Activated T-helper 2 cell treated with anti-CD3 and anti-CD28 coated beads, Interferon-gamma antibody, Interleukin-2, Interleukin-4, amounts not matched to agents 10 μg/mL and 5 μg/mL and 100 μg/mL, durations not matched to agents 14 hours and 24 hours and 36 hours (primary cell): Measurements from ENCODE around the gene DLG2. TPM values are rescaled to one million over a fixed set of nuclear protein-coding genes. Genes with fewer than 3 reads are reported as not detected.

Experiments used
- DNase-seq: peaks from one replicate; pipeline ENCODE4 v3.0.0; 2021; ENCODE audit warnings: low spot score
- H3K27ac Mint-ChIP-seq: one replicate; pipeline ENCODE4 v1.8.0; 2021; ENCODE audit warnings: mixed read lengths
- H3K27me3 Mint-ChIP-seq: one replicate; pipeline ENCODE4 v1.8.0; 2021; ENCODE audit warnings: low read depth, mixed read lengths
- H3K36me3 Mint-ChIP-seq: one replicate; pipeline ENCODE4 v1.8.0; 2021; ENCODE audit warnings: low read depth, mixed read lengths
- H3K4me1 Mint-ChIP-seq: one replicate; pipeline ENCODE4 v1.8.0; 2021; ENCODE audit warnings: low read depth, mixed read lengths
- H3K4me3 Mint-ChIP-seq: one replicate; pipeline ENCODE4 v1.8.0; 2021; ENCODE audit warnings: low read depth, mild to moderate bottlenecking, moderate library complexity, mixed read lengths
- H3K9me3 Mint-ChIP-seq: one replicate; pipeline ENCODE4 v1.8.0; 2021; ENCODE audit warnings: mixed read lengths
- intact Hi-C: fragments of 100-400 bp; cut with micrococcal nuclease; formaldehyde crosslinking; loops from one replicate; pipeline ENCODE4 v1.15.1; 2023
- total RNA-seq: library from RNA; stranded (reverse); gene quantifications from 2 replicates; pipeline ENCODE4 v1.2.3, GENCODE V29; 2022

The DLG2 gene
- total RNA-seq, 1 donor from 2014 or later, result 1.8 TPM

DNA sequence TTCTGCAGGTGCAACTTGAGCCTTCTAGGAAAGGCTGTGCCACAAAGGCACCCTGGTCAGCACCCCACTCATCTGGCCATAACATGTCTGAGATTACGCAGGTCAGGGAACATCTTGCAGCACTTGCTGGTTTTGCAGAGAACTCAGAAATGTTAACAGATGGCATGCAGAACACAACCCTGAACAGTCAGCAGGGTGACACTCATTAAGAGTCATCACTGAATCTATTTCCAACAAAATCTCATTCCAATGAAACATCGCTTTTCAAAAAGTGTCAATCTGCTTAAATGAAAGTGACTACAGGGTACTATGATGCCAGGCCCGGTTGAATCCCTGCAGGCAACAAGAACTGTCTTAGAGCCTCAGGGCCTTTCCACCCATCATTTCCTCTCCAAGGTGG, 1971.2 kb downstream of the DLG2 start:
- no peaks in the 10 kb centered on the region for H3K36me3 Mint-ChIP-seq
- H3K27me3 Mint-ChIP-seq, result no peaks in the 10 kb centered on the region
- H3K4me3 Mint-ChIP-seq, result no peak overlapping the region
- no peaks in the 10 kb centered on the region for H3K9me3 Mint-ChIP-seq
- no peaks in the 10 kb centered on the region for H3K4me1 Mint-ChIP-seq
- intact Hi-C loops, result no loop called here
- DNase-seq, result no peak
- no peak overlapping the region for H3K27ac Mint-ChIP-seq

DNA sequence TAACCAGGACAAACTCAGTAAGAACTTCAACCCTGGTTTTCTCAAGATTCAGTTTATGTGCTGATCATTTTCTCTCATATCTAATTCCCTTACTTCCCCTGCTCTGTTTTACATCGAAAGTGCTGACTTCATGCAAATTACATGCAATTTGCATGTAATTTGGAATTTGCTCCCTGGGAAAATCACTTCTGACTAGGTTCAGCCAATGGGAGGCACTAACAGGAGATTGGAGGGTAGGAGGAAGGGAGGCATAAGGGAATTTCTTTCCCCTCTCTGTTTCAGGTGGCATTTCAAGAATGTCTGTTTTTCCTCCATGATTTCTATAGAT, 1977.7 kb downstream of the DLG2 start:
- no peak overlapping the region for H3K27ac Mint-ChIP-seq
- DNase-seq, result no peak
- intact Hi-C loops, result no loop called here
- no peaks in the 10 kb centered on the region for H3K36me3 Mint-ChIP-seq
- no peaks in the 10 kb centered on the region for H3K9me3 Mint-ChIP-seq
- H3K4me1 Mint-ChIP-seq, result no peaks in the 10 kb centered on the region
- no peak overlapping the region for H3K4me3 Mint-ChIP-seq
- peaks cover 1% of the 10 kb centered on the region for H3K27me3 Mint-ChIP-seq

DNA sequence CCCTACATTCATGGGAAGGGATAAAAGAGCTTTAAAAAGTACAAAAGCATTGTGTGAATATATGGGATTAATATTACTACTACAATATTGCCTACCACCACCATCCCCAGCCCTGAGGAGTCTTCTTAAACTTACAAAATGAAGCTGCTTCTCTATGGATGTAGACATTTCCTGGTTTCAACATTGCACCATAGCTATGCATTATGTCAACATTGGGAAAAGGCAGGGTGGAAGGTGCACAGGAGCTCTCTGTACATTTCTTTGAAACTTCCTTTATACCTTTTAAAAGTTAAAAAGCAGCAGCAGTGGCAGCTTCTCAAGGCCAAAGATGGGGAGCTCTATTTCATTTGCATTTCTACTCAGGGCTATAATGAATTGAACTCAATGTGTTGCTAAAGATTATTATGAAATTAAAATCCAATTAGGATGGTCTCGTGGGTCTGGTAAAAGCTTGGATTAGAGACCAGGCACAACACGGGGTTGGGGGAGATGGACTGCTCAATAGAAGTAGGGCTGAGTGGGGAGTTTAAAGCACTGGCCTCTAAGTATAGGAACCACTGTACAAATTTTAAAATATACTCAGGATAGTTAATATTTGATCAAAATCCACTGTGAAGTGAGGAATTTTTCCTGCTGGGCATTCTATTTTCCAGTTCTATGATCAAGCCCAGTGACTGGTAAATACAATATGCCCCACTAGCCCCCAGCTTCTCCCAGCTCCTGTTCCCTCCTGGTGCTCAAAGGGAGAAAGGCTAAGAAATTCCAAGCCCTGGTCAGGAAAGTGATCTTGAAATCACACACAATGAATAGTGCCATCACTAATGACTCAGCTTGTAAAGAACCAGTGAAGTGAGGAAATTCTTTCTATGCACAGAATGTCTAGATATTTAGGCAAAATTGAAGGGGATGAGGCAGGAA, 1978.3 kb downstream of the DLG2 start:
- H3K27me3 Mint-ChIP-seq, result peaks cover 1% of the 10 kb centered on the region
- intact Hi-C loops, result no loop called here
- no peak overlapping the region for H3K4me3 Mint-ChIP-seq
- no peaks in the 10 kb centered on the region for H3K36me3 Mint-ChIP-seq
- H3K4me1 Mint-ChIP-seq, result no peaks in the 10 kb centered on the region
- no peak overlapping the region for H3K27ac Mint-ChIP-seq
- DNase-seq, result no peak
- no peaks in the 10 kb centered on the region for H3K9me3 Mint-ChIP-seq

DNA sequence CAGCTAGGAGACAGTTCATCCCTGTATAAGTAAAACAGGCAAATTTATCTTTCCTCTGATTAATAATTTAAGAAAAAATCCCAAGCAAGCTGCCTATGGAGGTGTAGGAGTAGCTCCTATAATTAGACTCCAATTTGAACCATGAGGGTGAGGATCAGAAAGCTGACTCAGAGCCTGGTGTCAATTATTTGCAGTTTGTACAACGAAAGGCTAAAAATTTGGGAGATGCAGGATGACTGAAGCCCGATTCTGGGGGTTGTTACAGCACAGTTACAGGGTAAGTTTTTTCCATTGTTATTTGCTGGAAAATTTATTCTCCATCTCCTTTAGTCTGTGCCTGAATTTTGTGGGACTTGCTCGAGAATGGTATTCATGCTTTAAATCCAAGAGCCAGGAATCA, 1981.6 kb downstream of the DLG2 start:
- Mint-ChIP-seq H3K4me1 (no peaks in the 10 kb centered on the region), H3K4me3 (no peak overlapping the region), H3K27me3 (peaks cover 3% of the 10 kb centered on the region), H3K9me3 (no peaks in the 10 kb centered on the region), H3K27ac (no peak overlapping the region), H3K36me3 (no peaks in the 10 kb centered on the region)
- intact Hi-C loops, result no loop called here
- DNase-seq, result no peak

DNA sequence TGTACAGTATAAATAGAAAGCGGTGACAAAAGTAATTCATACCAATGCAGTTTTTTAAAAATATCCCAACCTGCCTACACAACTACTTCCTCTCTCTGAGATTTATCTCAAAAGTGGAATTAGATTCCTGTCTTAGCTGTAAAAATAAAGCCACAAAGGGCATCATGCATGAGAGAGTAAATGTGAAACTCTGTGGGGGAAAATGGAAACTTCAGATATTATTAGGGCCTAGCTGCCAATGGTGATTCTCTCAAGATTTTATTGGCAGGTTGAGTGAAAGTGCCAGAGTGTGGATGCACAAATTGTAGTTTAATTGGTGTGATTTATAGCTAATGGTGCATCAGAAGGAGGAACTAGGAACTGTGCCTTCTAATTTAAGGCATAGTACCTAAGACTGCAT, 1984.0 kb downstream of the DLG2 start:
- Mint-ChIP-seq H3K27me3 (peaks cover 3% of the 10 kb centered on the region), H3K36me3 (no peaks in the 10 kb centered on the region), H3K9me3 (no peaks in the 10 kb centered on the region), H3K4me3 (no peak overlapping the region), H3K4me1 (no peaks in the 10 kb centered on the region), H3K27ac (no peak overlapping the region)
- no peak for DNase-seq
- intact Hi-C loops, result no loop called here

DNA sequence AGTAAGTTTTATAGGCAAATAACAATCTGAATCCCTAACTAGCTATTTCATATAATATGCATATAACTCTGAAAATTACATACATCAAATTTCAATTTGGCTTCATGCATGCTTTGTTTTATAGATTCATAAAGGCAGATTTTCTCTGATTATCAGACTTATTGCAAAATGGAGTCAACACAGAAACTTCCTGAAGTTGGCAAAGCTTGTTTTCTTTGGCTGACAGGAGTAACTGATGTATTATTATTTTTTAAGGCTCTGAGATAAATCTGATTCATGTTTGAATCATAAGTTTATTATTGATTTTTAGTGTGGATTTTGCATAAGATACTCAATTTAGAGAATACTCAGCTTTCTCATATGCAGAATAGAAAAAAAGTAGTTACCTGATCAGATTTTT, 1984.6 kb downstream of the DLG2 start:
- Mint-ChIP-seq H3K4me3 (no peak overlapping the region), H3K27ac (no peak overlapping the region), H3K9me3 (no peaks in the 10 kb centered on the region), H3K36me3 (no peaks in the 10 kb centered on the region), H3K27me3 (peaks cover 3% of the 10 kb centered on the region), H3K4me1 (no peaks in the 10 kb centered on the region)
- DNase-seq, result no peak
- intact Hi-C loops, result no loop called here

DNA sequence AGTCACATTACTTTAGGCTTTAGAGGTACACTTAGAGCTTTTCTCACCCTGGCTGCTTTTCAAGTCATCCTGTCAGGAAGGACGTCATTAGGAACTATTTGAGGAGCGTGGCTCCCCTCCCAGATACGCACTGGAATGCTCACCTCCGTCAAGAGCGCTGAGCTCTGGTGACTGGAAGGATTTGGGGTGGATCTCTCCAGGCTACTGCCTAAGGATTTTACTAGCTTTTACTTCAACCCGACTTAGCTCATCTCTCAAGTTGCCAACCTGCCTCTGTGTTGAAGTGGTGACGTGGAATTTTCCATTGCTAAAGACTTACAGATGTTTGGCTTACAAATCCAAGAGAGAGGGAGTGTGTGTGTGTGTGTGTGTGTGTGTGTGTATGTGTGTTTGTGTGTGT, 1985.6 kb downstream of the DLG2 start:
- intact Hi-C loops, result no loop called here
- Mint-ChIP-seq H3K27ac (no peak overlapping the region), H3K4me3 (no peak overlapping the region), H3K4me1 (no peaks in the 10 kb centered on the region), H3K9me3 (no peaks in the 10 kb centered on the region), H3K36me3 (no peaks in the 10 kb centered on the region), H3K27me3 (peaks cover 3% of the 10 kb centered on the region)
- no peak for DNase-seq

DNA sequence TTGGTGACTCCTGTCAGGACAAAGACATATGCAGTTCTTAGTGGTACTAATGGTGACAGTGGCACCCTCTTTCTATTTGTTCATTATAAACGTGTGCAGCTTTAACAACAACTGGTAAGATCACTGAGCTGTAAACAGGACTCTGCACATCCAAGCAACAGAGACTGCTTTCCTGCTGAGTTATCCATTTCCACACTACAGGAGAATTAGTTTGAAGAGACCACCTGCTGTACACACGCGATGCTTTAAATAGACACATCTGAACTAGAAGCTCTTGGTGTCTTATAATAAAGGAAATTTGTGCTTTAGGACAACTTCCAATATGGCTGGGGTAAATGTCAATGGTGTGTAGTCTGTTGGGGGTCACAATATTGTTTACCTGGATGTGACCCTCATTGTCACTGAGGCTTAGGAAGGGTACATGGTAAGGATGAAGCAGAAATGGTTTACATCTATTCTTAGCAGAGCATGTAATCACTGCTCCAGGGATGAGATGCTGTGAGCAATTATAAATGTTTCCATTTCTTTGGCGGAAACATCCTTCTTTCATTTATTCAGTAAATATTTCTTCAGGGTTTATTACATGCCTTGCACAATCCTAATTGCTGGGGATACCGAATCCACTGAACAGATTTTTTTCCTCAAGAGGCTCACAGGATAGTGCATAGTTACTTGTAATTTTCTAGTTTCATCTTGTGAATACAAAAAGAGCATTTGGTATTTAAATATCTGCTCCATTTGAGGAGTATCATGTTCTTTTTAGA, 1987.0 kb downstream of the DLG2 start:
- no peak overlapping the region for H3K27ac Mint-ChIP-seq
- DNase-seq, result no peak
- H3K4me3 Mint-ChIP-seq, result no peak overlapping the region
- no peaks in the 10 kb centered on the region for H3K9me3 Mint-ChIP-seq
- intact Hi-C loops, result no loop called here
- H3K27me3 Mint-ChIP-seq, result peaks cover 3% of the 10 kb centered on the region
- H3K36me3 Mint-ChIP-seq, result no peaks in the 10 kb centered on the region
- no peaks in the 10 kb centered on the region for H3K4me1 Mint-ChIP-seq

DNA sequence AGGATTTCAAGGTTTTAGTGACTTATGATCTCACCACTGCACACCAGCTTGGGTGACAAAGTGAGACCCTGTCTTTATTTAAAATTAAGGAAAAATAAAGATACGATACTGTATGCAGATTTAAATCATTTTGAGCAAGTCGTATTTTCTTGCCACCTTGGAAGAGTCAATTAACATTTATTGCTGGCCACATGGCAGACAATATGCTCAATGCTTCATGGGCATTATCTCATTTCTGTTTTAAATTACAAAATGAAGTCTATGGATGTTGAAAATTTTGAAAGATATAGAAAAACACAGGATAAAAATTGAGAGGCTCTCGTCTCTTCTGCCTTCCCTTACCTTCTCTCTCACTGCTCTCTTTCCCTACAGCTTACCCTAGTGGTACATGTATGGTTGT, 1992.0 kb downstream of the DLG2 start:
- no peak for DNase-seq
- intact Hi-C loops, result no loop called here
- H3K36me3 Mint-ChIP-seq, result no peaks in the 10 kb centered on the region
- H3K4me3 Mint-ChIP-seq, result no peak overlapping the region
- H3K27ac Mint-ChIP-seq, result no peak overlapping the region
- H3K4me1 Mint-ChIP-seq, result no peaks in the 10 kb centered on the region
- H3K27me3 Mint-ChIP-seq, result peaks cover 1% of the 10 kb centered on the region
- no peaks in the 10 kb centered on the region for H3K9me3 Mint-ChIP-seq

DNA sequence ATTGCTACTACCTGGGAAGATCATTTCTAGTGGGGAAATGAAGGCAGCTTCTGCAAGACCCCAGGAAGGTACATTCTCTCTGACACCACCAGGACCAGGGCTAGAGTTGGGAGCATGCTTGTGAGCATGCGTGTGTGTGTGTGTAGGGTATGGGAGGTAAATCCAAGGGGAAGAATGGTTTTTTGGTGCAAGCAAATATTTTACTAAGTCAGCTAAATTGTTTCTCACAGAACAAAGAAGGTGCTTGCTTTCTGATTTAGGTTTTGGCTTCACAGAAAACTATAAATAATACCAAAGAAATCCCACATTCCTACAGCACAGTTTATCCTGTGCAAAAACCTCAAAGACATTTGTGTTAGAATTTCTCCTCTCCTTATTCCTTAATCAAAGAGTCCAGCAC, 1996.9 kb downstream of the DLG2 start:
- peaks cover 1% of the 10 kb centered on the region for H3K27me3 Mint-ChIP-seq
- H3K4me1 Mint-ChIP-seq, result no peaks in the 10 kb centered on the region
- DNase-seq, result no peak
- H3K27ac Mint-ChIP-seq, result no peak overlapping the region
- H3K9me3 Mint-ChIP-seq, result no peaks in the 10 kb centered on the region
- no peaks in the 10 kb centered on the region for H3K36me3 Mint-ChIP-seq
- intact Hi-C loops, result no loop called here
- H3K4me3 Mint-ChIP-seq, result no peak overlapping the region

DNA sequence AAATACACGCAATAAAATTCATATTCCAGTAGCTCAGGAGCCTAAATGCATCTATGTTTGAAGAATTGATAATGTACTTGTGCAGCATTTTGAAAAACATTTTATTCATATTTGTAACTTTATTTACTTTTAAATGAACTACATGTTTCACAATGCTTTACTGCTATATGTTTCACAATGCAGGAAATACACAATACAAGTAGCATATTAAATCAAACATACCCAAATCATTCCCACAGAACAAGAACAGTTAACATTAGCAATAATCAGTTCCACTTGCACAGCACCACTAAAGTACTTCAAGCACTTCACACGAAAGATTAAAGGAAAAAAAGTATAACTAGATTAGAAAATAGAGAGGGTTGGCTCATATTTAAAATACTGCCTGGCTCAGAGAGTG, 1997.4 kb downstream of the DLG2 start:
- intact Hi-C loops, result no loop called here
- no peak for DNase-seq
- Mint-ChIP-seq H3K9me3 (no peaks in the 10 kb centered on the region), H3K27ac (no peak overlapping the region), H3K36me3 (no peaks in the 10 kb centered on the region), H3K4me3 (no peak overlapping the region), H3K4me1 (no peaks in the 10 kb centered on the region), H3K27me3 (peaks cover 1% of the 10 kb centered on the region)

DNA sequence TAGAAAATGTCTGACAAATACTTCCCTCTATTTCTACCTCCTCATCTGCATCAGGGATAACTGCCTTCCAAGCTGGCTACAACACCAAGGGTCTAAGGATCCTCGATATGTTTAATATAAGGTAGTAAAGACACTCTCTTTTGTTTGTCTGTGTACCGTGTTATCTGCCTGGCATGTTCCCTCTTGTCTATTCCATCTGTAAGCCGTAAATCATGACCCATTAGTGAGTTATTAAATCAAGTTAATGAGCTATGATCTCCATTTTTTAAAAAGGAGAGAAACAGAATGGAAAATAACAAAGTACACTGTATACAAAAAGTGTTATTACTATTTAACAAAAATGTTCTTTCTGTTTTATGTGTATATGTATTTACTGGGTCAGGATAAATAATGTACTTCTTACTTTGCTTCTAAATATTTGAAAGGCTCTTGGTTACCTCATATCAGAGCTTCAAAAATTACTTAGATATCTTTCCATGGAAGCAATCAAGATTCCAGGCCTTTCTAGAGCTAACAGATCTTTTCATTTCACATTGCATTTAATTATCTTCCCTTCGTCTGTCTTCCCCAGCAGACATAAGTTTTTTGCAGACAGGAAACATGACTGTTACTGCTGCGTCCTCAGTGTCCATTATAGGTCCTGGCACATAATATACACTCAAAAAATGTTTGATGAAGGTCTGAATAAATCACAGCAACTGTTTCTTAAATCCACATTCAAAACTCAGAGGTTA, 1998.4 kb downstream of the DLG2 start:
- peaks cover 1% of the 10 kb centered on the region for H3K27me3 Mint-ChIP-seq
- no peak overlapping the region for H3K4me3 Mint-ChIP-seq
- H3K9me3 Mint-ChIP-seq, result no peaks in the 10 kb centered on the region
- no peak for DNase-seq
- no peak overlapping the region for H3K27ac Mint-ChIP-seq
- intact Hi-C loops, result no loop called here
- H3K4me1 Mint-ChIP-seq, result no peaks in the 10 kb centered on the region
- no peaks in the 10 kb centered on the region for H3K36me3 Mint-ChIP-seq

DNA sequence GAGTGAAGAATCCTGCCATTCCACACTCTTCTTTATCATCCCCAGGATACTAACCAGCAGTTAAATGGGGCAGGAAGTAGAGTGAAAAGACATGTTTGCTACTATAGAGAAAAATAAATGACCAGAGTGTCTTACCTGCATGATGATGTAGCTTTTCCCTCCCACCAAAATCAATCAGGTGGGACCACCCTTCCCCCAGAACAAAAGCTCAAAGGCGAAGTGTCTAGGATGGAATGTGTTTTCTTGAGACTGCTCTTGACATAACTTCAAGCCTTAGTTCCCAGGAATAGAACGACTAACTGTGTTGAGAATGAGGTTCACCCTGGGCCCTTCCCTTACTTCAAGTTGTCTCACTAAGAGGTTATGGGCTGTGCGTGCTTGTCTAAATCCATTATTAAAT, 2001.8 kb downstream of the DLG2 start:
- no peaks in the 10 kb centered on the region for H3K36me3 Mint-ChIP-seq
- H3K4me1 Mint-ChIP-seq, result no peaks in the 10 kb centered on the region
- no peak overlapping the region for H3K27ac Mint-ChIP-seq
- DNase-seq, result no peak
- H3K27me3 Mint-ChIP-seq, result no peaks in the 10 kb centered on the region
- intact Hi-C loops, result no loop called here
- no peak overlapping the region for H3K4me3 Mint-ChIP-seq
- H3K9me3 Mint-ChIP-seq, result no peaks in the 10 kb centered on the region
